HepG2 (cell line): Measurements from ENCODE around the gene TMEM131L. TPM values are rescaled to one million over a fixed set of nuclear protein-coding genes. Genes with fewer than 3 reads are reported as not detected.
A peak's percentile ranks its signal among the peaks of the same experiment; 100 is the strongest.

Source experiments
- CC2D1A ChIP-seq: sonication (generic); formaldehyde crosslinking; IDR thresholded peaks from 2 replicates; pipeline ENCODE4 v1.8.1; 2023; ENCODE audit warnings: mild to moderate bottlenecking, missing genetic modification reagents
- CHCHD3 ChIP-seq: sonication (generic); formaldehyde crosslinking; IDR thresholded peaks from 2 replicates; pipeline ENCODE4 v1.8.0; 2022; ENCODE audit warnings: mild to moderate bottlenecking, missing genetic modification reagents, moderate library complexity
- HMGXB4 ChIP-seq, 2 experiments: sonication (generic) in 1 of 2; formaldehyde crosslinking in 1 of 2; IDR thresholded peaks; 2 replicates each; pipeline versions ENCODE4 v1.4.0 to v1.6.1; 2018 to 2020; ENCODE audit warnings: missing genetic modification reagents in 2 of 2, borderline replicate concordance in 1 of 2, low read depth in 1 of 2, mild to moderate bottlenecking in 1 of 2, missing biosample characterization in 1 of 2
- KLF13 ChIP-seq: sonication (generic); formaldehyde crosslinking; IDR thresholded peaks from 2 replicates; pipeline ENCODE4 v1.4.0; 2020; ENCODE audit warnings: mild to moderate bottlenecking, missing genetic modification reagents
- MED1 ChIP-seq: sonication (generic); formaldehyde crosslinking; IDR thresholded peaks from 2 replicates; pipeline ENCODE4 v1.4.0; 2020; ENCODE audit warnings: missing genetic modification reagents
- PATZ1 ChIP-seq: sonication (generic); formaldehyde crosslinking; IDR thresholded peaks from 2 replicates; pipeline ENCODE4 v1.4.0; 2020; ENCODE audit warnings: missing genetic modification reagents
- SATB2 ChIP-seq: sonication (generic); formaldehyde crosslinking; IDR thresholded peaks from 2 replicates; pipeline ENCODE4 v1.5.0; 2020; ENCODE audit warnings: missing genetic modification reagents
- SIN3B ChIP-seq: fragments of 150-350 bp; IDR thresholded peaks from 2 replicates; pipeline ENCODE4 v1.6.1; 2014; ENCODE audit warnings: low read length
- TBP ChIP-seq: sonication (generic); formaldehyde crosslinking; IDR thresholded peaks from 2 replicates; pipeline ENCODE4 v1.5.0; 2020; ENCODE audit warnings: missing genetic modification reagents
- TBX2 ChIP-seq: sonication (generic); formaldehyde crosslinking; IDR thresholded peaks from 2 replicates; pipeline ENCODE4 v1.5.0; 2020; ENCODE audit warnings: missing genetic modification reagents, mild to moderate bottlenecking, borderline replicate concordance
- TFAP4 ChIP-seq: sonication (generic); IDR thresholded peaks from 2 replicates; pipeline ENCODE4 v1.6.1; 2016; ENCODE audit warnings: low read depth, borderline replicate concordance
- ZFX ChIP-seq: sonication (generic); formaldehyde crosslinking; IDR thresholded peaks from 2 replicates; pipeline ENCODE4 v1.4.0; 2020; ENCODE audit warnings: mild to moderate bottlenecking, low read depth, missing genetic modification reagents, moderate library complexity
- ZNF407 ChIP-seq: sonication (generic); formaldehyde crosslinking; IDR thresholded peaks from one replicate; pipeline ENCODE4 v1.5.1; 2020; ENCODE audit warnings: mild to moderate bottlenecking, missing genetic modification reagents; ENCODE audit errors: not compliant biosample characterization
- ZNF543 ChIP-seq: sonication (generic); formaldehyde crosslinking; IDR thresholded peaks from 2 replicates; pipeline ENCODE4 v1.4.0; 2020; ENCODE audit warnings: mild to moderate bottlenecking, missing genetic modification reagents
- polyA plus RNA-seq, 8 experiments: library from polyadenylated mRNA; depleted of rRNA in 3 of 8; stranded (reverse) in 7 of 8; unstranded in 1 of 8; fragments of >200 nt; fragmentation: Illumina TruSeq in 4 of 8; extraction: Trizol in 4 of 8; gene quantifications; 2 replicates each; pipeline versions ENCODE4 v1.2.1 to v1.2.3, GENCODE V29; 2011 to 2016; ENCODE audit warnings: low read depth in 4 of 8, missing spikeins in 1 of 8, mixed read lengths in 1 of 8; ENCODE audit not compliant: insufficient read depth in 1 of 8
- total RNA-seq, 5 experiments: library from RNA; depleted of rRNA; stranded (reverse); fragments of >200 nt; fragmentation: Illumina TruSeq; extraction: Trizol; gene quantifications; 2 replicates each; pipeline ENCODE4 v1.2.3, GENCODE V29; 2016; ENCODE audit warnings: low read depth in 1 of 5

The TMEM131L gene
- total and polyA plus RNA-seq, 2 of the 13 experiments (the other 11 are each of a cell fraction or from before 2014, with no cell fraction given): 2.2 to 4.5 TPM

GRCh38 chr4:153466949-153467896, 1.1 kb downstream of the TMEM131L start (continued):
- TF ChIP-seq ZNF407 (CRISPR knock-in tag) (peak; percentile 28), TFAP4 (peak; percentile 52; the same call in 1 of the 2 replicates), TBP (CRISPR knock-in tag) (no peak), KLF13 (CRISPR knock-in tag) (no peak), TBX2 (CRISPR knock-in tag) (peak; percentile 62; the same call in 1 of the 2 replicates), PATZ1 (CRISPR knock-in tag) (peak; percentile 46; the same call in 1 of the 2 replicates), CHCHD3 (CRISPR knock-in tag) (no peak), ZNF543 (CRISPR knock-in tag) (0 out of 2 replicates have a peak, but pooled peaks have one; percentile 43), SIN3B (no peak), SATB2 (CRISPR knock-in tag) (no peak), MED1 (CRISPR knock-in tag) (no peak), HMGXB4 (CRISPR knock-in tag; IDR thresholded peaks at IDR 0.05; ENCODE audit: borderline replicate concordance in 1 of 2, low read depth in 1 of 2) (peak in 1 of 2 experiments; percentile 41; a peak in 1 of 4 replicates), ZFX (CRISPR knock-in tag) (peak; percentile 59), CC2D1A (CRISPR knock-in tag) (no peak)
